GM18951 (cell line): Measurements from ENCODE around the gene YPEL1.

Experiments
- POLR2A ChIP-seq: IDR thresholded peaks from 4 replicates; pipeline ENCODE4 v1.6.1; 2011; ENCODE audit warnings: mild to moderate bottlenecking; ENCODE audit not compliant: insufficient read length, insufficient read depth; ENCODE audit errors: extremely low read depth
- in situ Hi-C: fragments of 300-500 bp; cut with MboI; formaldehyde crosslinking; loops from one replicate; pipeline ENCODE4 v1.12.0; 2022; ENCODE audit warnings: low sequenced_read_pairs, mixed read lengths, inconsistent platforms; ENCODE audit not compliant: unreplicated experiment

The YPEL1 gene

DNA sequence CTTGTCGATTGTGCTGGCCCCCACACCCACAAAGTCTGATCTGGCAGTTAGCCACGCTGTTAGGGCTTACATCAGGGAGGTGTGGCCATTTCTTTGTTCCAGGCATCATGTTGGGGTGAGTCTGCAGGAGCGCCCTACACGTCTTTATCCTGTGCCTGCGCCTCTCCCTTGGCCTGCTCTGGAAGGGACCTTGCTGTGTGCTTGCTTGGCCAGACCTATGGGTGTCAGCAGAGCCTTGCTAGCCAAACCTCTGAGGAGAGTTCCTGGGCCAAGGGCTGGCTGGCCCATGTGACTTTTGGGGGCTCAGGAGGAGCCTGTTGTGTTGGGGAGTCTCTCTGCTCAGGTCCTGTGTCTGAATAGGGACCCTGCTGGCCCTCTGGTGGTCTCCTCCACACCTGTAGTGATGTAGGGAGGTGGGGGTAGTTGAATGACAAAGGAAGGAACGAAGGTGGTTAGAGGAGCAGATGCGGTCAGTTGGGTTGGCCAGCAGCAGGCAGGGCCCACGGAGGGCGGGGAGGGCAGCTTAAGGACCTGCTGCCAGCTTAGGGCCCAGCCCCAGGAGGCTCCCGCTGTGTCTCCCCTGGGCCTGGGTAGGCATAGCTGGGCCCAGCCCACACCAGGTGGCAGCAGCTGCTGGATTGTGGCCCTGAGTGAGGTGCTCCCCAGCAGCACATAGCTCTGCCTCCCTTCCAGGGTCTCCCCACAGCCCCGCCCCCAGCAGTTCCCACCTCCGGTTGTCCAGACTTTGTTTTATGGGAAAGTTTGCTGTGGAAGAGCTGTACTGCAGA is 61.9 kb downstream of the YPEL1 start:
- no peak for TF ChIP-seq POLR2A

GRCh38 chr22:21672107-21672629 is 63.4 kb downstream of the YPEL1 start:
- no peak for TF ChIP-seq POLR2A
- in situ Hi-C loops, result no loop called here

More for the DNA sequence above, 61.9 kb downstream of the YPEL1 start:
- in situ Hi-C loops, result no loop called here

- TF ChIP-seq POLR2A, result no peak
- in situ Hi-C loops, result no loop called here
These were observed 66.6 kb downstream of the YPEL1 start for GRCh38 chr22:21669026-21669425.

DNA sequence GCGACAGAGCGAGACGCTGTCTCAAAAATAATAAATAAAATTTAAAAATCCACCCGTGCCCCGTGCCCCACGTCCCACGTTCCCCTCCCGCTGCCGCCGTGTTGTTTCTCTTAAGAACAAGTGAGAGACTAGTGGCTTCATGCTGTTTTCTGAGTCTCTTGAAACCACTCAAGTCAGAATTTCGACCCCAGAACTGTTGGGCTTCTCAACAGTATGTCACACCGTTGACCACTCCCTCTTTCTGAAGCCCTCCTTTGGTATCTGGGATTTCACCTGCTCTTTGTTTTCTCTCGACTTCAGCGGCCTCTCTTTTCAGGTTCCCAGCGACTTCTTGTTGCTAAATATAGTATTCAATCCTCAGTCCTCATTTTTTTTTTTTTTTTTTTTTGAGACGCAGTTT is 68.8 kb downstream of the YPEL1 start:
- TF ChIP-seq POLR2A, result no peak
- in situ Hi-C loops, result no loop called here

DNA sequence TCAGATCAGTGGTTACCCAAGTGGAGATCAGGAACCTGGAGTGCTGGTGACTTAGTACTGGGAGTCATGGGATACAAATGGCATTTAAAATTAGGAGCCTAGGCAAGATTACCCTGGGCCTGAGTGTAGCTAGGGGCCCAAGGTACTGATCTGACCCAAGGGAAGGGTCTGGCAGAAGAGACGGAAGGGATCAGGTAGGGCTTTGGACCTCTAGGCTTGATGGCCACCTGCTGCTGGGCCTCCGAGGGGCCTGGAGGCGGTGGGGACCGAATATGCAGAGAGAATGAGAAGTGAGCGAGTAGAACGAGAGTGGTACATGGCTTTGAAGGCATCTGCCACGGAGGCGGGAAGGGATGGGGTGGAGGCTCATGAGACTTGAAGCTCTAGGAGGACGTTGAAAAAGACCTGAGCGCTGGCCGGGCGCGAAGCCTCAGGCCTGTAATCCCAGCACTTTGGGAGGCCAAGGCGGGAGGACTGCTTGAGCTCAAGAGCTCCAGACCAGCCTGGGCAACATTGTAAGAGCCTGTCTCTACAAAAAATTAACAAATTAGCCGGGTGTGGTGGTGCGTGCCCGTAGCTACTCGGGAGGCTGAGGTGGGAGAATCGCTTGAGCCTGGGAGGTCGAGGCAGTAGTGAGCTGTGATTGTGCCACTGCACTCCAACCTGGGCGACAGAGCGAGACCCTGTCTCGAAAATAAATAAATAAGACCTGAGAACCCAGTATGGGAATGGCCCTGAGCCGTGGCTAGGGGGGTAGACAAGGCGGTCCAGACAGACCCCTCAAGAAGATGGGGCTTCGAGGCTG is 70.3 kb downstream of the YPEL1 start:
- no peak for TF ChIP-seq POLR2A
- in situ Hi-C loops, result no loop called here

- in situ Hi-C loops, result no loop called here
- no peak for TF ChIP-seq POLR2A
These were observed 71.9 kb downstream of the YPEL1 start for GRCh38 chr22:21663738-21664137.

- TF ChIP-seq POLR2A, result no peak
- in situ Hi-C loops, result no loop called here
These were observed 73.6 kb downstream of the YPEL1 start for GRCh38 chr22:21661991-21662390.

DNA sequence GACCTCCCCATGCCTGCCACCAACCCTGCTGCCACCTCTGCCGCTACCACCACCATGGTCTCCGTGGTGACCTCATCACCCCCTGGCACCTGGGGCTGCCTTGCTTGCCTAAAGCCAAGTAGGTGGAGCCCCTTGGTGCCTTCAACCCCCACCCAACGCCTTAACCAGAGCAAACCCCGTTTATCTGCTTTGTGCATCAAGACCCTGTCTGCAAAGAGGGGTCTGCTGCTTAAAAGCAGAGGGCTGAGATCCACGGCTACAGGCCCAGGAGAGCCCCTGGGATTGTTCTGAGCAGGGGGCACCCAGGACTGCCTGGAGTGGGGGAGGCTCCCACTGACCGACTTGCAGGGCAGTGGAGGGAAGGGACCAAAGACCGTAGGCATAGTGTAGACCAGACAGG is 74.7 kb downstream of the YPEL1 start:
- in situ Hi-C loops, result no loop called here
- TF ChIP-seq POLR2A, result no peak

- in situ Hi-C loops, result no loop called here
- no peak for TF ChIP-seq POLR2A
These were observed 75.6 kb downstream of the YPEL1 start for GRCh38 chr22:21659864-21660525.

- TF ChIP-seq POLR2A, result peak; percentile 58
- in situ Hi-C loops, result no loop called here
These were observed 78.1 kb downstream of the YPEL1 start for GRCh38 chr22:21657360-21658032.

DNA sequence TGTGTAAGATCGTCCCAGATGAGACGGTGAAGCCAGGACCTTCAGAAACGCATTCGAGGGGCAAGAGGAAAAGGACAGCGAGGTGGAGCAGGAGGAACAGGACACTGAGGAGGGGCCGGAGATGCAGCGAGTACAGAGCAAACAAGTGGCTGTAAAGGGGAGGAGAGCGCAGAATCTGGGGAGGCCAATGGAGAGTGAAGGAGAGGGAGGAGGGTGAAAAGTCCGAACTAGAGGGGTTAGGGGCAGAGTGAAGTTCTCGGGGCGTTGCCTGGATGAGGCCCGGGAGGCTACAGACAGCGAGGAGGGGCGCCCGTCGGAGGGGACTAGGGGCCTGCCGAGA is 78.6 kb downstream of the YPEL1 start:
- no peak for TF ChIP-seq POLR2A
- in situ Hi-C loops, result no loop called here

GRCh38 chr22:21652547-21653545 is 82.7 kb downstream of the YPEL1 start:
- no peak for TF ChIP-seq POLR2A
- in situ Hi-C loops, result no loop called here
